ENCODE data around the gene SBF2.

Gene SBF2

DNA sequence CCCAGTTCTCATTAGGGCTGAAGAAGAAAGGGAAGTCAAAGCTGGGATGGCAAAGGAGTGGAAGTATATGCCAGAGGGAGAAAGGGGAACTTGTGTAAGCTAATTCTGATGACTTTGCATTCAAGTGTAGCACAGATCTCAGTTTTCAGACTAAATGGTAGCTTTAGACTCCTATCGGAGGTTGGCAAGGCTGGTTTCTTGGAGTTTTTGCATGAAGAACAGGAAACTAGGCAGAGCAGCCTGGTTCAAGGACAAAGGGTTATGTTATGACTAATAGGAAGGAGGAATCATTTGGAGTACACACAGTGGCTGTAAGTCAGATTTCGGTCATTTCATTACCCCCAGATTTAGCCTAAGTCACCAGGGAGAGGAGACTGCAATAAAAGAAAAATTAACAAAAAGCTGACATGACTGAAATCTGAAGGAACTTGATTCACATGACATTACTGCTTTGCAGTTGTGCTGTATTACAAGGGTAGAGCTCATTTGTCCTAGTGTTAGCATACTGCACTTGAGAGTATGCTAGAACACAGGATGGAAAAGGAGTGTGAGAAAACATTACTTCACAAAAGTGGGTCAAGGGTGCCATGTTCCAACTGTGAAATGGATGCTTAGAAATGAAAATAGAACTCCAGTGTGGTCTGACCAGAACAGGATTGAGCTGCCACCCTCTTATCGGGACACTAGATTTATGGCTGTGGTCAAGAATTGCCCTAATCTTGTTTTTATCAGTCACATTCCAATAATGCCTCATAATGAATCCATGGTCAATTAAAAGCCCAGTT is 34.5 kb upstream of the SBF2 start:
- TF ChIP-seq CTCF (IDR thresholded peaks at IDR 0.05; ENCODE audit: insufficient read depth, low read depth, low read length, missing control alignments), result no peak
- no peak for DNase-seq (ENCODE audit: low read depth)
- H3K4me3 ChIP-seq (ENCODE audit: low read depth, low read length), result no peak overlapping the region

DNA sequence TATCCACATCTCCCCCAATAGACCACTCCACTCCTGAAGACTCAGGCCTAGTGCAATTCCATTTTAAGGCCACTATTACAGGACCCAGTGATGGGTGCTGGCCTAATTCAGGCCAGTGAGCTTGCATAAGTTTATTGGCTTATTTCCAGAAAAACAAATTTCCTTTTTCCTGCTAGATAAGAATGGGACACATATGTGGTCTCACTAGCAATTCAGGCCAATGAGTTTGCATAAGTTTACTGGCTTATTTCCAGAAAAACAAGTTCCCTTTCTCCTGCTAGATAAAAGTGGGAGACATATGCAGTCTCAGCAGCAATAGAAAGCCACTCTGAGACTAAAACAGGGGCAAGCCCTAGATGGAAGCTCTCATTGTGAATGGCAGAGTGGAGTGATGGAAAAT is 33.2 kb upstream of the SBF2 start:
- H3K4me3 ChIP-seq (ENCODE audit: low read depth, low read length), result no peak overlapping the region
- DNase-seq (ENCODE audit: low read depth), result no peak
- no peak for TF ChIP-seq CTCF (IDR thresholded peaks at IDR 0.05; ENCODE audit: insufficient read depth, low read depth, low read length, missing control alignments)

GRCh38 chr11:10326012-10326964 is 32.3 kb upstream of the SBF2 start:
- no peak for TF ChIP-seq CTCF (IDR thresholded peaks at IDR 0.05; ENCODE audit: insufficient read depth, low read depth, low read length, missing control alignments)
- no peak overlapping the region for H3K4me3 ChIP-seq (ENCODE audit: low read depth, low read length)
- no peak for DNase-seq (ENCODE audit: low read depth)

GRCh38 chr11:10325277-10326011 is 31.4 kb upstream of the SBF2 start:
- no peak overlapping the region for H3K4me3 ChIP-seq (ENCODE audit: low read depth, low read length)
- no peak for TF ChIP-seq CTCF (IDR thresholded peaks at IDR 0.05; ENCODE audit: insufficient read depth, low read depth, low read length, missing control alignments)
- DNase-seq (ENCODE audit: low read depth), result no peak

GRCh38 chr11:10324474-10324873 is 30.5 kb upstream of the SBF2 start:
- DNase-seq (ENCODE audit: low read depth), result no peak
- TF ChIP-seq CTCF (IDR thresholded peaks at IDR 0.05; ENCODE audit: insufficient read depth, low read depth, low read length, missing control alignments), result no peak
- no peak overlapping the region for H3K4me3 ChIP-seq (ENCODE audit: low read depth, low read length)

- TF ChIP-seq CTCF (IDR thresholded peaks at IDR 0.05; ENCODE audit: insufficient read depth, low read depth, low read length, missing control alignments), result no peak
- no peak overlapping the region for H3K4me3 ChIP-seq (ENCODE audit: low read depth, low read length)
- no peak for DNase-seq (ENCODE audit: low read depth)
Observed at GRCh38 chr11:10323793-10324170, 29.8 kb upstream of the SBF2 start.
